OCI-LY1 (cell line): ENCODE data around the gene ANKFY1.

ENCODE experiments used
- H2AFZ ChIP-seq: fragments of 200-600 bp; sonication (generic), shearing (Covaris generic); 2 replicates; pipeline ENCODE4 v1.6.0; 2014; ENCODE audit warnings: antibody characterized with exemption, mild to moderate bottlenecking, low read length
- H3F3A ChIP-seq: fragments of 200-600 bp; sonication (generic), shearing (Covaris generic); 2 replicates; pipeline ENCODE4 v1.6.0; 2014; ENCODE audit warnings: mild to moderate bottlenecking, antibody characterized with exemption, low read length, moderate library complexity; ENCODE audit not compliant: insufficient read depth
- H3K27ac ChIP-seq: fragments of 200-600 bp; sonication (generic); 2 replicates; pipeline ENCODE4 v1.5.1; 2014; ENCODE audit warnings: low read length, mixed run types, mild to moderate bottlenecking, low read depth; ENCODE audit not compliant: poor library complexity, severe bottlenecking
- H3K27me3 ChIP-seq: fragments of 200-600 bp; sonication (generic); 2 replicates; pipeline ENCODE4 v1.6.0; 2014; ENCODE audit warnings: antibody characterized with exemption, mild to moderate bottlenecking, low read length, moderate library complexity; ENCODE audit not compliant: insufficient read depth
- H3K36me3 ChIP-seq: fragments of 200-600 bp; sonication (generic); 2 replicates; pipeline ENCODE4 v1.6.1; 2014; ENCODE audit warnings: mild to moderate bottlenecking, antibody characterized with exemption, low read length, moderate library complexity, mixed read lengths; ENCODE audit not compliant: insufficient read depth
- H3K4me1 ChIP-seq: fragments of 200-600 bp; sonication (generic); 2 replicates; pipeline ENCODE4 v1.5.1; 2014; ENCODE audit warnings: mild to moderate bottlenecking, low read length, moderate library complexity; ENCODE audit not compliant: insufficient read depth, severe bottlenecking
- H3K4me2 ChIP-seq: fragments of 200-600 bp; sonication (generic), shearing (Covaris generic); 2 replicates; pipeline ENCODE4 v1.6.1; 2014; ENCODE audit warnings: low read length
- H3K4me3 ChIP-seq: fragments of 200-600 bp; sonication (generic); 2 replicates; pipeline ENCODE4 v1.5.1; 2014; ENCODE audit warnings: low read length, low read depth, mild to moderate bottlenecking, mixed read lengths; ENCODE audit not compliant: poor library complexity, severe bottlenecking
- H3K79me2 ChIP-seq: fragments of 200-600 bp; shearing (Covaris generic); 2 replicates; pipeline ENCODE4 v1.6.1; 2016; ENCODE audit warnings: mixed run types, low read length, mixed read lengths; ENCODE audit not compliant: insufficient read depth
- H3K9ac ChIP-seq: fragments of 200-600 bp; sonication (generic), shearing (Covaris generic); 2 replicates; pipeline ENCODE4 v1.6.1; 2014; ENCODE audit warnings: mild to moderate bottlenecking, low read length, mixed read lengths
- H3K9me2 ChIP-seq: fragments of 200-600 bp; sonication (generic), shearing (Covaris generic); 2 replicates; pipeline ENCODE4 v1.6.1; 2014; ENCODE audit warnings: low read depth, mild to moderate bottlenecking, low read length, mixed read lengths
- H3K9me3 ChIP-seq: fragments of 200-600 bp; shearing (Covaris generic); 2 replicates; pipeline ENCODE4 v1.6.1; 2014; ENCODE audit warnings: low read length, mixed read lengths
- H4K20me1 ChIP-seq: fragments of 200-600 bp; sonication (generic), shearing (Covaris generic); 2 replicates; pipeline ENCODE4 v1.6.0; 2016; ENCODE audit warnings: mild to moderate bottlenecking, low read length; ENCODE audit not compliant: insufficient read depth
- CTCF ChIP-seq: fragments of 200-600 bp; sonication (generic), shearing (Covaris generic); IDR thresholded peaks from 2 replicates; pipeline ENCODE4 v1.5.1; 2017; ENCODE audit warnings: mild to moderate bottlenecking, antibody characterized with exemption, low read length, moderate library complexity, mixed read lengths
- EZH2 ChIP-seq: fragments of 200-600 bp; sonication (generic), shearing (Covaris generic); IDR thresholded peaks from 2 replicates; pipeline ENCODE4 v1.8.0; 2017; ENCODE audit warnings: borderline replicate concordance, mixed run types, mild to moderate bottlenecking, antibody characterized with exemption, low read length, moderate library complexity, mixed read lengths

Gene ANKFY1

DNA sequence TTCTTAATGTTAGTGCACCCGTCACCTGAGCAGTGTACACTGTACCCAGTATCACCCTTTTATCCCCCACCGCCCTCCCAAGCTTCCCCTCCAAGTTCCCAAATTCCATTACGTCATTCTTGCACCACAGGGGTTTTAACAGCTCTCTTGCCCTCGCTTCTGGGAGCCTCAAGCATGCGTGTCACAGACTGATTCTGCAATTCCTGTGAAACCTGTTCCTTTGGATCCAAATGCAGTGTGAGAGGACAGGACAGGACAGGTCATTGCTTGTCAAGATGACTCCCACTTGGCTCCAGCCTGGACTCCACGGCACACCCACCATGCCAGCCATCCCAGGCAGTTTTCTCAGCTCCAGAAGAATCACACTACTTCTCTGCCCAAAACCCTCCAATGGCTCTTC, 76.7 kb downstream of the ANKFY1 start:
- Histone ChIP-seq H3K27me3 (no peaks in the 10 kb centered on the region), H3K36me3 (peaks cover 85% of the 10 kb centered on the region), H2AFZ (no peak overlapping the region), H3K79me2 (no peaks in the 10 kb centered on the region), H3K4me2 (no peak overlapping the region), H3K9me3 (no peaks in the 10 kb centered on the region), H3K27ac (no peak overlapping the region), H3K9ac (no peak overlapping the region), H4K20me1 (no peaks in the 10 kb centered on the region), H3F3A (no peaks in the 10 kb centered on the region), H3K9me2 (no peaks in the 10 kb centered on the region), H3K4me3 (no peak overlapping the region), H3K4me1 (no peaks in the 10 kb centered on the region)
- TF ChIP-seq EZH2 (no peak), CTCF (no peak)

DNA sequence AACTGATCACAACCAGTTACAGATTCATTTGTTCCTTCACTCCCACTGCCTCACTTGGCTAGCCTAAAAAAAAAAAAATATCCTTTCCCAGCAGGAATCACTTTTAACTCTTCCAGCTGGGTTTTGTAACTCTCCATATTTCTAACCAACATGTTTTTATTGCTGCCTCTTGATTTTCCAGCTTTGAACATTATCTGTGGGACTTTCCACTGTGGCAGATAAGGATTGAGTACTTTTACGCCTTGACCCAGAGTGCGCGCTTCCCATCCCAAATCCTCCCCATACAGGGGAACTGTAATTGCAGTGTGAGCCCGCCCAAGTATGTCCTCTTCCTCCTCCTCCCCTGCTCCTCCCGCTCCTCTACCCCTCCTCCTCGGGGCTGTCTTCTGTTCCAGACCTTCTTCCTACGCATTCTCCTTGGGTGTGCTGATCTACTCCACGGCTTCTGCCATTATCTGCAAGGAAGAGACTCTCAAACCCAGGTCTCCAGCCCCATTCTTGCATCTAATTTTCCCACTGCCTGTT, 77.4 kb downstream of the ANKFY1 start:
- Histone ChIP-seq H4K20me1 (no peaks in the 10 kb centered on the region), H3K9ac (no peak overlapping the region), H3K36me3 (peaks cover 91% of the 10 kb centered on the region), H3K9me3 (no peaks in the 10 kb centered on the region), H3K4me1 (no peaks in the 10 kb centered on the region), H3F3A (no peaks in the 10 kb centered on the region), H3K4me2 (no peak overlapping the region), H2AFZ (no peak overlapping the region), H3K27me3 (no peaks in the 10 kb centered on the region), H3K9me2 (no peaks in the 10 kb centered on the region), H3K4me3 (no peak overlapping the region), H3K27ac (no peak overlapping the region), H3K79me2 (no peaks in the 10 kb centered on the region)
- TF ChIP-seq EZH2 = no peak

DNA sequence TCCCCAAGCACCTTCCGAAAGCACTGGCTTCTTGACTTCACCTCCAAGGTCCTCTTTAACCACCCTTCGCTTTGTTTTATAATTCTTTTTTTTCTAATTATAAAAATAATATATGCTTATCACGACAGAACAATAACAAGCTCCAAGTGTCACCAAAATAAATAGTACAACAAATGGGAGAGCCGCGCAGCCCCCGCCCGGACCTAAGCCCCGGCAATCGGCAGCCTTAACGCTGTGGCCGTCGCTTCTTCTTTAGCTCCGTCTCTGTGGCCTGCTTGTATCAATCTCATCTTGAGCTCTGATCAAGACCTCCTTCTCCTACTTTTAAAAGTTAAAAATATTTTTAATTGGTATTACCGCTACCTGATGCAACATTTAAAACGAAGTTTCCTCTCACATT, 78.1 kb downstream of the ANKFY1 start:
- H3K4me3 ChIP-seq = no peak overlapping the region
- no peak overlapping the region for H3K9ac ChIP-seq
- H3K36me3 ChIP-seq = peaks cover 94% of the 10 kb centered on the region
- no peaks in the 10 kb centered on the region for H3K4me1 ChIP-seq
- no peaks in the 10 kb centered on the region for H3K9me2 ChIP-seq
- no peaks in the 10 kb centered on the region for H3K9me3 ChIP-seq
- no peaks in the 10 kb centered on the region for H3K79me2 ChIP-seq
- H4K20me1 ChIP-seq = no peaks in the 10 kb centered on the region
- H3K27me3 ChIP-seq = no peaks in the 10 kb centered on the region
- H2AFZ ChIP-seq = no peak overlapping the region
- TF ChIP-seq CTCF = no peak
- no peak for TF ChIP-seq EZH2
- H3K4me2 ChIP-seq = no peak overlapping the region
- no peak overlapping the region for H3K27ac ChIP-seq
- no peaks in the 10 kb centered on the region for H3F3A ChIP-seq

- H3K27me3 ChIP-seq = no peaks in the 10 kb centered on the region
- H3K9me2 ChIP-seq = no peaks in the 10 kb centered on the region
- H4K20me1 ChIP-seq = no peaks in the 10 kb centered on the region
- no peak for TF ChIP-seq EZH2
- no peak for TF ChIP-seq CTCF
- no peak overlapping the region for H2AFZ ChIP-seq
- no peak overlapping the region for H3K4me3 ChIP-seq
- H3K27ac ChIP-seq = no peak overlapping the region
- no peaks in the 10 kb centered on the region for H3K9me3 ChIP-seq
- no peaks in the 10 kb centered on the region for H3K4me1 ChIP-seq
- no peak overlapping the region for H3K9ac ChIP-seq
- no peaks in the 10 kb centered on the region for H3K79me2 ChIP-seq
- H3K4me2 ChIP-seq = no peak overlapping the region
- H3F3A ChIP-seq = no peaks in the 10 kb centered on the region
- peaks cover 91% of the 10 kb centered on the region for H3K36me3 ChIP-seq
Observed at GRCh38 chr17:4184811-4185210, 79.0 kb downstream of the ANKFY1 start.
